Neural cell (in vitro differentiated cells): Measurements from ENCODE around the gene PRKG1. TPM values are rescaled to one million over a fixed set of nuclear protein-coding genes. Genes with fewer than 3 reads are reported as not detected.

Source experiments
- H2AFZ ChIP-seq: fragments of 200-600, 300-800 bp; sonication (generic), shearing (Covaris generic); 2 replicates; pipeline ENCODE4 v1.6.0; 2014; ENCODE audit warnings: low read depth, mild to moderate bottlenecking, antibody characterized with exemption, low read length, moderate library complexity
- H3F3A ChIP-seq: fragments of 200-600 bp; shearing (Covaris generic); 2 replicates; pipeline ENCODE4 v1.6.1; 2016; ENCODE audit warnings: mild to moderate bottlenecking, moderate library complexity, mixed read lengths, antibody characterized with exemption, low read length; ENCODE audit not compliant: insufficient read depth, poor library complexity, severe bottlenecking
- H3K27ac ChIP-seq: fragments of 200-600, 300-800 bp; sonication (generic), shearing (Covaris generic); 2 replicates; pipeline ENCODE4 v1.5.1; 2014; ENCODE audit warnings: mild to moderate bottlenecking, low read length, moderate library complexity
- H3K27me3 ChIP-seq: fragments of 300-800, 200-600 bp; sonication (generic), shearing (Covaris generic); 2 replicates; pipeline ENCODE4 v1.6.0; 2014; ENCODE audit warnings: mild to moderate bottlenecking, low read depth, low read length, moderate library complexity; ENCODE audit not compliant: insufficient read depth
- H3K36me3 ChIP-seq: fragments of 300-800, 200-600 bp; sonication (generic), shearing (Covaris generic); 2 replicates; pipeline ENCODE4 v1.5.1; 2014; ENCODE audit warnings: mild to moderate bottlenecking, antibody characterized with exemption, low read length, moderate library complexity; ENCODE audit not compliant: insufficient read depth
- H3K4me2 ChIP-seq: fragments of 300-800, 200-600 bp; sonication (generic), shearing (Covaris generic); 2 replicates; pipeline ENCODE4 v1.6.0; 2014; ENCODE audit warnings: mild to moderate bottlenecking, low read length
- H3K4me3 ChIP-seq: fragments of 300-800, 200-600 bp; sonication (generic), shearing (Covaris generic); 2 replicates; pipeline ENCODE4 v1.5.1; 2014; ENCODE audit warnings: mild to moderate bottlenecking, low read length, moderate library complexity
- H3K79me2 ChIP-seq: fragments of 200-600 bp; shearing (Covaris generic); replicated peaks from 2 replicates; pipeline ENCODE4 v1.6.0; 2014; ENCODE audit warnings: mild to moderate bottlenecking, low read length, moderate library complexity; ENCODE audit not compliant: insufficient read depth
- H3K9ac ChIP-seq: fragments of 300-800, 200-600 bp; sonication (generic), shearing (Covaris generic); 2 replicates; pipeline ENCODE4 v1.6.1; 2016; ENCODE audit warnings: mild to moderate bottlenecking, low read length, mixed read lengths
- H3K9me2 ChIP-seq: fragments of 200-600 bp; shearing (Covaris generic); 2 replicates; pipeline ENCODE4 v1.6.1; 2016; ENCODE audit warnings: mild to moderate bottlenecking, low read length, mixed read lengths; ENCODE audit not compliant: insufficient read depth
- H3K9me3 ChIP-seq: fragments of 200-600, 300-800 bp; sonication (generic), shearing (Covaris generic); 2 replicates; pipeline ENCODE4 v1.6.1; 2016; ENCODE audit warnings: mild to moderate bottlenecking, mixed run types, low read length, moderate library complexity, mixed read lengths
- H4K20me1 ChIP-seq: fragments of 200-600 bp; shearing (Covaris generic); 2 replicates; pipeline ENCODE4 v1.6.1; 2016; ENCODE audit warnings: mild to moderate bottlenecking, mixed run types; ENCODE audit not compliant: insufficient read depth
- EP300 ChIP-seq: fragments of 450-650 bp; conservative IDR thresholded peaks from 2 replicates; pipeline ENCODE4 v1.6.1; 2014; ENCODE audit warnings: antibody characterized with exemption, mild to moderate bottlenecking, moderate library complexity; ENCODE audit not compliant: poor library complexity, severe bottlenecking
- EZH2 ChIP-seq: fragments of 200-600, 300-800 bp; shearing (Covaris generic), sonication (generic); IDR thresholded peaks from 2 replicates; pipeline ENCODE4 v1.6.1; 2014; ENCODE audit warnings: antibody characterized with exemption, low read length, borderline replicate concordance, mild to moderate bottlenecking; ENCODE audit not compliant: insufficient read depth, poor library complexity, severe bottlenecking
- MXI1 ChIP-seq: fragments of 450-650 bp; conservative IDR thresholded peaks from 2 replicates; pipeline ENCODE4 v1.6.1; 2014; ENCODE audit warnings: antibody characterized with exemption, mild to moderate bottlenecking; ENCODE audit not compliant: poor library complexity, severe bottlenecking
- POLR2AphosphoS5 ChIP-seq: IDR thresholded peaks from 2 replicates; pipeline ENCODE4 v1.6.1; 2012
- RAD21 ChIP-seq: fragments of 450-650 bp; conservative IDR thresholded peaks from 2 replicates; pipeline ENCODE4 v1.6.1; 2014; ENCODE audit warnings: antibody characterized with exemption, mild to moderate bottlenecking, moderate library complexity
- SMC3 ChIP-seq: fragments of 450-650 bp; conservative IDR thresholded peaks from 2 replicates; pipeline ENCODE4 v1.6.1; 2014; ENCODE audit warnings: antibody characterized with exemption, mild to moderate bottlenecking, moderate library complexity; ENCODE audit not compliant: poor library complexity
- TAF1 ChIP-seq: IDR thresholded peaks from 2 replicates; pipeline ENCODE4 v1.6.1; 2012; ENCODE audit warnings: low read depth
- polyA plus RNA-seq: library from polyadenylated mRNA; depleted of rRNA; stranded (reverse); fragments of >200 nt; gene quantifications from 2 replicates; pipeline ENCODE4 v1.2.3, GENCODE V29; 2014
- TF ChIP-seq, protein P1 (sequence below): IDR thresholded peaks from 2 replicates; pipeline ENCODE4 v1.6.1; 2012; ENCODE audit warnings: borderline replicate concordance
- TF ChIP-seq, protein P2 (sequence below): fragments of 450-650 bp; IDR thresholded peaks from 2 replicates; pipeline ENCODE4 v1.5.1; 2014; ENCODE audit warnings: antibody characterized with exemption, mild to moderate bottlenecking, moderate library complexity; ENCODE audit not compliant: poor library complexity, severe bottlenecking

Gene PRKG1
- polyA plus RNA-seq, 1 donor from 2014 or later, result 2.2 TPM

DNA sequence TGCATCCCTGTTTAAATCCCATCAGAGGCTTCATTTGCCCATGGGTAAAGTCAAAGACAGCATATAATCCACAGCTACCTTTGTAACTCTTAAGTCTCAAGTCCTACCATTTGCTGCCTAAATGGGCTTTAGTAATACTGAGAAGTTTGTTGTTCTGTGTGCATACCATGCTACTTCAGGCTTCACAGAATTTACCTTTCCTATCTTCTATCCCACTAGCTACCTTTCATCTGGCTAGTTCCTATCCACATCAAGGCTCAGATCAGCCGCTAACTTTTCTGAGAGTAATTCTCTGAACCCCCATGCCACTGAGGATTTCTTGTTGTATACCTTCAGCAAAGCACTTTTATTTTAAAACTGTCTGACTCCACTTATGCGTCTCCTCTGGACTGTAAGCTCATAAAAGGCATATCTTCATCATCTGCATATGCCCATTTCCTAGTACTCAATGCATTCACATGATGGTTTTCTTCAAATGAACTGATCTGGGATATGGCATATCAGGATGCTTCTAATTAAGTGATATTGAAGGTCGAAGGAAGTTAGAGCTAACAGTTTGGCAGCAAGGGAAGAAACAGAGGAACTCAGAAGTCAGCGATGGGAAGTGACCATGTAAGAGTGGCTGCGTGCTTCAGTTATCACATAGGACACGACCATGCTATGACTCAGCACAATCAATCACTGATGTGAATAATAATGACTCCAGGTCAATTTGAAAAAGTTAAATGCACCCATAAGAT is 955.9 kb downstream of the PRKG1 start:
- Histone ChIP-seq H3K36me3 (no peaks in the 10 kb centered on the region), H3K9ac (no peak overlapping the region), H2AFZ (no peak overlapping the region), H3K27ac (no peak overlapping the region), H4K20me1 (no peaks in the 10 kb centered on the region), H3K4me2 (no peak overlapping the region), H3K27me3 (no peaks in the 10 kb centered on the region), H3K4me3 (no peak overlapping the region), H3F3A (no peaks in the 10 kb centered on the region), H3K9me2 (no peaks in the 10 kb centered on the region), H3K9me3 (no peaks in the 10 kb centered on the region), H3K79me2 (no peaks in the 10 kb centered on the region)
- no peak for TF ChIP-seq SMC3
- TF ChIP-seq EP300, result no peak
- TF ChIP-seq, protein P1, sequence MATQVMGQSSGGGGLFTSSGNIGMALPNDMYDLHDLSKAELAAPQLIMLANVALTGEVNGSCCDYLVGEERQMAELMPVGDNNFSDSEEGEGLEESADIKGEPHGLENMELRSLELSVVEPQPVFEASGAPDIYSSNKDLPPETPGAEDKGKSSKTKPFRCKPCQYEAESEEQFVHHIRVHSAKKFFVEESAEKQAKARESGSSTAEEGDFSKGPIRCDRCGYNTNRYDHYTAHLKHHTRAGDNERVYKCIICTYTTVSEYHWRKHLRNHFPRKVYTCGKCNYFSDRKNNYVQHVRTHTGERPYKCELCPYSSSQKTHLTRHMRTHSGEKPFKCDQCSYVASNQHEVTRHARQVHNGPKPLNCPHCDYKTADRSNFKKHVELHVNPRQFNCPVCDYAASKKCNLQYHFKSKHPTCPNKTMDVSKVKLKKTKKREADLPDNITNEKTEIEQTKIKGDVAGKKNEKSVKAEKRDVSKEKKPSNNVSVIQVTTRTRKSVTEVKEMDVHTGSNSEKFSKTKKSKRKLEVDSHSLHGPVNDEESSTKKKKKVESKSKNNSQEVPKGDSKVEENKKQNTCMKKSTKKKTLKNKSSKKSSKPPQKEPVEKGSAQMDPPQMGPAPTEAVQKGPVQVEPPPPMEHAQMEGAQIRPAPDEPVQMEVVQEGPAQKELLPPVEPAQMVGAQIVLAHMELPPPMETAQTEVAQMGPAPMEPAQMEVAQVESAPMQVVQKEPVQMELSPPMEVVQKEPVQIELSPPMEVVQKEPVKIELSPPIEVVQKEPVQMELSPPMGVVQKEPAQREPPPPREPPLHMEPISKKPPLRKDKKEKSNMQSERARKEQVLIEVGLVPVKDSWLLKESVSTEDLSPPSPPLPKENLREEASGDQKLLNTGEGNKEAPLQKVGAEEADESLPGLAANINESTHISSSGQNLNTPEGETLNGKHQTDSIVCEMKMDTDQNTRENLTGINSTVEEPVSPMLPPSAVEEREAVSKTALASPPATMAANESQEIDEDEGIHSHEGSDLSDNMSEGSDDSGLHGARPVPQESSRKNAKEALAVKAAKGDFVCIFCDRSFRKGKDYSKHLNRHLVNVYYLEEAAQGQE, result no peak
- TF ChIP-seq, protein P2, sequence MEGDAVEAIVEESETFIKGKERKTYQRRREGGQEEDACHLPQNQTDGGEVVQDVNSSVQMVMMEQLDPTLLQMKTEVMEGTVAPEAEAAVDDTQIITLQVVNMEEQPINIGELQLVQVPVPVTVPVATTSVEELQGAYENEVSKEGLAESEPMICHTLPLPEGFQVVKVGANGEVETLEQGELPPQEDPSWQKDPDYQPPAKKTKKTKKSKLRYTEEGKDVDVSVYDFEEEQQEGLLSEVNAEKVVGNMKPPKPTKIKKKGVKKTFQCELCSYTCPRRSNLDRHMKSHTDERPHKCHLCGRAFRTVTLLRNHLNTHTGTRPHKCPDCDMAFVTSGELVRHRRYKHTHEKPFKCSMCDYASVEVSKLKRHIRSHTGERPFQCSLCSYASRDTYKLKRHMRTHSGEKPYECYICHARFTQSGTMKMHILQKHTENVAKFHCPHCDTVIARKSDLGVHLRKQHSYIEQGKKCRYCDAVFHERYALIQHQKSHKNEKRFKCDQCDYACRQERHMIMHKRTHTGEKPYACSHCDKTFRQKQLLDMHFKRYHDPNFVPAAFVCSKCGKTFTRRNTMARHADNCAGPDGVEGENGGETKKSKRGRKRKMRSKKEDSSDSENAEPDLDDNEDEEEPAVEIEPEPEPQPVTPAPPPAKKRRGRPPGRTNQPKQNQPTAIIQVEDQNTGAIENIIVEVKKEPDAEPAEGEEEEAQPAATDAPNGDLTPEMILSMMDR, result no peak
- no peak for TF ChIP-seq MXI1
- no peak for TF ChIP-seq EZH2

DNA sequence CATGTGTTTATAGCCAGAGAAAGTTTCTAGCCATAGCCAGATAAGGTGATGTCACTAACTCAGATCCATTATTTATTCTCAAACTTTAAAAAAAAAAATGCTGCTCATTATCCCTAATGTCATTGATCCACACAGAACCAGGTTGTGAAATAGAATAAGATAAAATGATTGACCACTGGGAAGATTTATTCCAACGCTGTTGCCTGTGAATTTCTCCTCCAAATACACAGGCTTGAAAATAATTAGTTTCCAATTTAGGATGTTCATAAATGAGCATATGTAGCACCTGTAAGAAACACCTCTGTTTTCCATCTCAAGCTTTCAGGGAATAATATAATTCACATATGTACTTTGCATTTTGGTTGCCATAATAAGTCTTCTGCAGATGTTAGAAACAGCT is 956.7 kb downstream of the PRKG1 start:
- Histone ChIP-seq H3F3A (no peaks in the 10 kb centered on the region), H3K9me3 (no peaks in the 10 kb centered on the region), H3K79me2 (no peaks in the 10 kb centered on the region), H3K9ac (no peak overlapping the region), H3K27me3 (no peaks in the 10 kb centered on the region), H3K27ac (no peak overlapping the region), H3K9me2 (no peaks in the 10 kb centered on the region), H4K20me1 (no peaks in the 10 kb centered on the region), H3K36me3 (no peaks in the 10 kb centered on the region), H3K4me2 (no peak overlapping the region), H2AFZ (no peak overlapping the region), H3K4me3 (no peak overlapping the region)
- TF ChIP-seq, protein P1, result no peak
- TF ChIP-seq, protein P2, result no peak
- no peak for TF ChIP-seq MXI1
- TF ChIP-seq EZH2, result no peak
- no peak for TF ChIP-seq POLR2AphosphoS5
- TF ChIP-seq TAF1, result no peak
- no peak for TF ChIP-seq RAD21
- no peak for TF ChIP-seq EP300
- TF ChIP-seq SMC3, result no peak
